MCF 10A (cell line): ENCODE measurements around the gene GPC5. TPM values are rescaled to one million over a fixed set of nuclear protein-coding genes. Genes with fewer than 3 reads are reported as not detected.

Experiments used
- BruUV-seq: library from RNA; stranded (reverse); fragments of 400-500 nt; replicated peaks from 2 replicates; lab custom pipeline; 2021; lab: Mats Ljungman, UMichigan
- CTCF ChIA-PET: fragments of 300-600 bp; sonication (Branson Sonifier 250); formaldehyde crosslinking; extraction: SDS; loops from one replicate; lab custom pipeline; 2021; ENCODE audit warnings: antibody characterized with exemption, inconsistent platforms; lab: Yijun Ruan, JAX
- POLR2A ChIA-PET: fragments of 300-600, 350-650 bp; sonication (Branson Sonifier 250); formaldehyde crosslinking; extraction: SDS; loops from one replicate; lab custom pipeline; 2020; ENCODE audit warnings: antibody characterized with exemption, inconsistent platforms; lab: Yijun Ruan, JAX
- DNase-seq: peaks from one replicate; pipeline ENCODE4 v3.0.0-alpha.2; 2018; ENCODE audit not compliant: unreplicated experiment
- H3K27ac Mint-ChIP-seq: one replicate; pipeline ENCODE4 v1.8.0; 2022; ENCODE audit warnings: mild to moderate bottlenecking, low read depth, mixed read lengths; ENCODE audit not compliant: unreplicated experiment
- H3K27me3 Mint-ChIP-seq: one replicate; pipeline ENCODE4 v1.8.0; 2022; ENCODE audit warnings: mixed read lengths; ENCODE audit not compliant: insufficient read depth, unreplicated experiment
- H3K36me3 Mint-ChIP-seq: one replicate; pipeline ENCODE4 v1.8.0; 2022; ENCODE audit warnings: mild to moderate bottlenecking, moderate library complexity, mixed read lengths; ENCODE audit not compliant: insufficient read depth, unreplicated experiment
- H3K4me1 Mint-ChIP-seq: one replicate; pipeline ENCODE4 v1.8.0; 2022; ENCODE audit warnings: mixed read lengths; ENCODE audit not compliant: insufficient read depth, unreplicated experiment
- H3K4me3 Mint-ChIP-seq: one replicate; pipeline ENCODE4 v1.8.0; 2022; ENCODE audit warnings: mild to moderate bottlenecking, moderate library complexity, mixed read lengths; ENCODE audit not compliant: unreplicated experiment
- H3K9me3 Mint-ChIP-seq: one replicate; pipeline ENCODE4 v1.8.0; 2022; ENCODE audit warnings: mixed read lengths; ENCODE audit not compliant: unreplicated experiment
- intact Hi-C: fragments of 100-400 bp; cut with micrococcal nuclease; formaldehyde crosslinking; loops from 2 replicates; pipeline ENCODE4 v1.14.1; 2022
- total RNA-seq: library from RNA; stranded (reverse); gene quantifications from 2 replicates; pipeline ENCODE4 v1.2.3, GENCODE V29; 2022
- TF ChIP-seq, protein P1 (sequence below): fragments of 200-600 bp; IDR thresholded peaks from one replicate; pipeline ENCODE4 v1.8.0; 2022; ENCODE audit warnings: antibody characterized with exemption, mild to moderate bottlenecking; ENCODE audit not compliant: unreplicated experiment

Gene GPC5
- total RNA-seq, 1 experiment from 2014 or later = not detected

DNA sequence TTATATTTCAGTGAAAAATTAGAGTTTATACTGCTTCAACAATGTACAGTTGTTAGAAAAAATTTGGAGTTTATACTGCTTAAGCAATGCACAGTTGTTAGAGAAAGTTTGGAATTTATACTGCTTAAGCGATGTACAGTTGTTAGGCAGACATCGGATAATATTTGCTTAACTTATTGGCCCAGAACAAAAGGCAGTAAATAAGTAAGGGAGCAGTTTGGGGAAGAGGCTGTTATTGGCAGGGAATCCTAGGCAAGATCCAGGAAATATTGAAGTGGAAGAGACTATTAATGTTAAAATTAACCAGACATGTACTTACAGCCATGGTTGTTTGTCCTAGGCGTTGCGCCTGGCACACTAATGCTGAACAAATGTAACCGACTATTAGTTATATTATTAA is 166.9 kb downstream of the GPC5 start:
- Mint-ChIP-seq H3K4me1 (no peaks in the 10 kb centered on the region), H3K27ac (no peak overlapping the region), H3K36me3 (no peaks in the 10 kb centered on the region), H3K4me3 (no peak overlapping the region), H3K9me3 (no peaks in the 10 kb centered on the region), H3K27me3 (peaks cover 25% of the 10 kb centered on the region)
- DNase-seq = no peak
- CTCF ChIA-PET = no interaction called here
- intact Hi-C loops = no loop called here
- POLR2A ChIA-PET = no interaction called here
- no TSS peak for BruUV-seq
- TF ChIP-seq, protein P1, sequence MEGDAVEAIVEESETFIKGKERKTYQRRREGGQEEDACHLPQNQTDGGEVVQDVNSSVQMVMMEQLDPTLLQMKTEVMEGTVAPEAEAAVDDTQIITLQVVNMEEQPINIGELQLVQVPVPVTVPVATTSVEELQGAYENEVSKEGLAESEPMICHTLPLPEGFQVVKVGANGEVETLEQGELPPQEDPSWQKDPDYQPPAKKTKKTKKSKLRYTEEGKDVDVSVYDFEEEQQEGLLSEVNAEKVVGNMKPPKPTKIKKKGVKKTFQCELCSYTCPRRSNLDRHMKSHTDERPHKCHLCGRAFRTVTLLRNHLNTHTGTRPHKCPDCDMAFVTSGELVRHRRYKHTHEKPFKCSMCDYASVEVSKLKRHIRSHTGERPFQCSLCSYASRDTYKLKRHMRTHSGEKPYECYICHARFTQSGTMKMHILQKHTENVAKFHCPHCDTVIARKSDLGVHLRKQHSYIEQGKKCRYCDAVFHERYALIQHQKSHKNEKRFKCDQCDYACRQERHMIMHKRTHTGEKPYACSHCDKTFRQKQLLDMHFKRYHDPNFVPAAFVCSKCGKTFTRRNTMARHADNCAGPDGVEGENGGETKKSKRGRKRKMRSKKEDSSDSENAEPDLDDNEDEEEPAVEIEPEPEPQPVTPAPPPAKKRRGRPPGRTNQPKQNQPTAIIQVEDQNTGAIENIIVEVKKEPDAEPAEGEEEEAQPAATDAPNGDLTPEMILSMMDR = no peak

DNA sequence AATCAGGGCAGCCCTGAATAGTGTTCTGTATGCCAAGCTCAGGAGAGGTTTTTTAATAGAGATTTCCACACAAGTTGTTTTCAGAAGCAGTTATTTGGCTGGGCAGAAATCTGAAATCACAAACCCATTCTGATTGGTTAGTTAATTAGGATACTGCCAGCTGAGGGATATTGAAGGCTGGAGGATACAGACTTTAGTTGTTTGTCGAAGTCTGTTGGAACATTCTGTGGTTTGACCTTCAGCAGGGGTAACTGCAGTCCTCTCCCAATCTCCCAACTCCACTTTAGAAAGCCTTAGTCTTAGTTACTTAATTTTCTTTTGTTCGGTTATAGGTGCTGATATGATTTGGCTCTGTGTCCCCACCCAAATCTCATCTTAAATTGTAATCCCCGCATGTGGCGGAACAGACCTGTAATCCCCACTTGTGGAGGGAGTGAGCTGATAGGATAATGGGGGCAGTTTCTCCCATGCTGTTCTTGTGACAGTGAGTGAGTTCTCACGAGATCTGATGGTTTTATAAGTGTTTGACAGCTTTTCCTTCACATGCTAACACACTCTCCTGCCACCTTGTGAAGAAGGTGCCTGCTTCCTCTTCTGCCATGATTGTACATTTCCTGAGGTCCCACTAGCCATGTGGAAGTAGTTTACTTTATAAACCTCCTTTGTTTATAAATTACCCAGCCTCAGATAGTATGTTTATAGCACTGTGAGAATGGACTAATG is 169.2 kb downstream of the GPC5 start:
- H3K4me3 Mint-ChIP-seq = no peak overlapping the region
- peaks cover 25% of the 10 kb centered on the region for H3K27me3 Mint-ChIP-seq
- CTCF ChIA-PET = interaction anchor here (0.7 to 1.0 kb wide), 3 partner anchors 9 to 161 kb away, joined by 3 read pairs; no protein-coding TSS in a partner anchor
- no peak overlapping the region for H3K27ac Mint-ChIP-seq
- intact Hi-C loops = no loop called here
- TF ChIP-seq, protein P1 = no peak
- no peaks in the 10 kb centered on the region for H3K9me3 Mint-ChIP-seq
- H3K4me1 Mint-ChIP-seq = no peaks in the 10 kb centered on the region
- BruUV-seq = no TSS peak
- POLR2A ChIA-PET = no interaction called here
- no peaks in the 10 kb centered on the region for H3K36me3 Mint-ChIP-seq
- no peak for DNase-seq

DNA sequence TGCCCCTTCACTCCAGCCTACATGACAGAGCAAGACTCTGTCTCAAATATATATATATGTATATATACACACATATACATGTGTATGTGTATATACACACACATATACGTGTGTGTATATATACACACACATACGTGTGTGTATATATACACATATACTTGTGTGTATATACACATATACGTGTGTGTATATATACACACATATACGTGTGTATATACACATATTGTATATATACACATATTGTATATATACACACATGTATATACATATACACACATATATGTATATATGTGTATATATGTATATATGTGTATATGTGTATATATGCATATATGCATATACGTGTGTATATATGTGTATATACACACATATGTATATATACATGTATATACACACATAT is 173.3 kb downstream of the GPC5 start:
- DNase-seq = no peak
- Mint-ChIP-seq H3K36me3 (no peaks in the 10 kb centered on the region), H3K4me1 (no peaks in the 10 kb centered on the region), H3K4me3 (no peak overlapping the region), H3K27me3 (peaks cover 14% of the 10 kb centered on the region), H3K9me3 (no peaks in the 10 kb centered on the region), H3K27ac (no peak overlapping the region)
- ChIA-PET POLR2A (no interaction called here), CTCF (interaction anchor here (0.6 kb wide), 1 partner anchor 1718 kb away, joined by 3 read pairs; no protein-coding TSS in a partner anchor)
- BruUV-seq = no TSS peak
- intact Hi-C loops = no loop called here
- TF ChIP-seq, protein P1 = no peak

DNA sequence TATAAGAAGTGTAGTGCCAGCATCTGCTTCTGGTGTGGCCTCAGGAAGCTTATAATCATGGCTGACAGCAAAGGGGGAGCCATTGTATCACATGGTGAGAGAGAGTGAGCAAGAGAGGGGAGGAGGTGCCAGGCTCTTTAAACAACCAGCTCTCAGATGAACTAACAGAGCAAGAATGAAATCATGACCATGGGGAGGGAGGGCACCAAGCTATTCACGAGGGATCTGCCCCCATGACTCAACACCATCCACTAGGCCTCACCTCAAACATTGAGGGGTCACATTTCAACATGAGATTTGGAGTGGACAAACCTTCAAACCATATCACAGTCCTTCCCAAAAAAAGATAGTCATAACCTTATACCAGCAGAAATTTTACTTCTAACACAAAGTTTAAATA is 174.0 kb downstream of the GPC5 start:
- Mint-ChIP-seq H3K27ac (no peak overlapping the region), H3K4me1 (no peaks in the 10 kb centered on the region), H3K4me3 (no peak overlapping the region), H3K9me3 (no peaks in the 10 kb centered on the region), H3K27me3 (peaks cover 14% of the 10 kb centered on the region), H3K36me3 (no peaks in the 10 kb centered on the region)
- intact Hi-C loops = no loop called here
- peak; percentile 7 for DNase-seq
- CTCF ChIA-PET = no interaction called here
- POLR2A ChIA-PET = no interaction called here
- no TSS peak for BruUV-seq
- TF ChIP-seq, protein P1 = no peak
